H9 (cell line): ENCODE measurements around the gene PQBP1. TPM values are rescaled to one million over a fixed set of nuclear protein-coding genes. Genes with fewer than 3 reads are reported as not detected.
"Not testable (repeated sequence)": the region's sequence is repeated elsewhere in the genome, so short reads cannot be mapped to it uniquely, and the experiment has no call there.

Source experiments
- DNase-seq: peaks from one replicate; pipeline ENCODE4 v3.0.0-alpha.2; 2017
- H2AFZ ChIP-seq: one replicate; pipeline ENCODE4 v1.6.1; 2013; ENCODE audit warnings: mild to moderate bottlenecking, low read length, control low read depth, moderate library complexity
- H2AK5ac ChIP-seq: 2 replicates; pipeline ENCODE4 v1.6.1; 2013; ENCODE audit warnings: low read length, control low read depth, mixed read lengths; ENCODE audit not compliant: insufficient read length
- H2BK120ac ChIP-seq: one replicate; pipeline ENCODE4 v1.6.1; 2013; ENCODE audit warnings: low read depth, mild to moderate bottlenecking, low read length, control low read depth, inconsistent platforms; ENCODE audit not compliant: poor library complexity, severe bottlenecking
- H2BK12ac ChIP-seq: 2 replicates; pipeline ENCODE4 v1.6.1; 2013; ENCODE audit warnings: low read length, control low read depth, mixed read lengths, low read depth; ENCODE audit not compliant: insufficient read length
- H2BK15ac ChIP-seq: 2 replicates; pipeline ENCODE4 v1.6.1; 2013; ENCODE audit warnings: low read depth, low read length, control low read depth
- H2BK20ac ChIP-seq: one replicate; pipeline ENCODE4 v1.6.1; 2013; ENCODE audit warnings: low read depth, mild to moderate bottlenecking, low read length, control low read depth, inconsistent platforms; ENCODE audit not compliant: poor library complexity, severe bottlenecking
- H2BK5ac ChIP-seq: 2 replicates; pipeline ENCODE4 v1.6.1; 2013; ENCODE audit warnings: low read length, control low read depth, mixed read lengths; ENCODE audit not compliant: insufficient read length
- H3K14ac ChIP-seq: 2 replicates; pipeline ENCODE4 v1.6.1; 2013; ENCODE audit warnings: low read length, control low read depth; ENCODE audit not compliant: insufficient read depth
- H3K18ac ChIP-seq: 2 replicates; pipeline ENCODE4 v1.6.1; 2013; ENCODE audit warnings: low read depth, mild to moderate bottlenecking, mixed read lengths, low read length, control low read depth; ENCODE audit not compliant: insufficient read length
- H3K23ac ChIP-seq: 2 replicates; pipeline ENCODE4 v1.6.1; 2013; ENCODE audit warnings: low read length, control low read depth, mixed read lengths, low read depth; ENCODE audit not compliant: insufficient read length
- H3K23me2 ChIP-seq: 2 replicates; pipeline ENCODE4 v1.6.1; 2013; ENCODE audit warnings: low read depth, mild to moderate bottlenecking, mixed read lengths, low read length, control low read depth; ENCODE audit not compliant: insufficient read length, poor library complexity, severe bottlenecking
- H3K27ac ChIP-seq: 2 replicates; pipeline ENCODE4 v1.5.1; 2013; ENCODE audit warnings: low read length, control low read depth, mixed read lengths, low read depth; ENCODE audit not compliant: insufficient read length
- H3K27me3 ChIP-seq: 2 replicates; pipeline ENCODE4 v1.6.1; 2013; ENCODE audit warnings: low read length, control low read depth, inconsistent platforms; ENCODE audit not compliant: insufficient read depth
- H3K4ac ChIP-seq: 2 replicates; pipeline ENCODE4 v1.6.1; 2013; ENCODE audit warnings: low read depth, mild to moderate bottlenecking, control low read depth, inconsistent platforms, low read length, moderate library complexity
- H3K4me1 ChIP-seq: 2 replicates; pipeline ENCODE4 v1.6.1; 2013; ENCODE audit warnings: low read length, control low read depth, inconsistent platforms; ENCODE audit not compliant: insufficient read depth
- H3K4me2 ChIP-seq: 2 replicates; pipeline ENCODE4 v1.6.1; 2013; ENCODE audit warnings: low read length, control low read depth, mixed read lengths; ENCODE audit not compliant: insufficient read length, insufficient read depth
- H3K56ac ChIP-seq: 2 replicates; pipeline ENCODE4 v1.6.1; 2013; ENCODE audit warnings: low read depth, mild to moderate bottlenecking, mixed read lengths, low read length, control low read depth; ENCODE audit not compliant: insufficient read length
- H3K79me1 ChIP-seq: 2 replicates; pipeline ENCODE4 v1.6.1; 2013; ENCODE audit warnings: low read depth, mild to moderate bottlenecking, moderate library complexity, low read length, control low read depth, inconsistent platforms; ENCODE audit not compliant: insufficient read depth, poor library complexity, severe bottlenecking
- H3K79me2 ChIP-seq: 2 replicates; pipeline ENCODE4 v1.6.1; 2013; ENCODE audit warnings: low read length, control low read depth, inconsistent platforms; ENCODE audit not compliant: insufficient read depth
- H3K9ac ChIP-seq: 2 replicates; pipeline ENCODE4 v1.6.1; 2013; ENCODE audit warnings: low read length, control low read depth, mixed read lengths; ENCODE audit not compliant: insufficient read length; ENCODE audit errors: extremely low read depth
- H3K9me3 ChIP-seq: one replicate; pipeline ENCODE4 v1.6.1; 2013; ENCODE audit warnings: low read depth, low read length, inconsistent platforms; ENCODE audit not compliant: control insufficient read depth
- H3T11ph ChIP-seq: one replicate; pipeline ENCODE4 v1.6.1; 2013; ENCODE audit warnings: mild to moderate bottlenecking, low read length, control low read depth, inconsistent platforms
- H4K20me1 ChIP-seq: one replicate; pipeline ENCODE4 v1.6.1; 2013; ENCODE audit not compliant: control insufficient read depth, insufficient read length, insufficient read depth
- H4K5ac ChIP-seq: 2 replicates; pipeline ENCODE4 v1.6.1; 2013; ENCODE audit warnings: low read depth, mild to moderate bottlenecking, mixed read lengths, low read length, control low read depth; ENCODE audit not compliant: insufficient read length
- H4K8ac ChIP-seq: replicated peaks from 2 replicates; pipeline ENCODE4 v1.6.1; 2013; ENCODE audit warnings: low read length, control low read depth, mixed read lengths, low read depth; ENCODE audit not compliant: insufficient read length
- H4K91ac ChIP-seq: 2 replicates; pipeline ENCODE4 v1.6.1; 2013; ENCODE audit warnings: low read depth, mild to moderate bottlenecking, moderate library complexity, mixed read lengths, low read length, control low read depth; ENCODE audit not compliant: insufficient read length
- H3K27ac Mint-ChIP-seq, 3 experiments: 2 replicates in 2 of 3; 3 replicates in 1 of 3; pipeline ENCODE4 v1.8.0; 2020 to 2021; ENCODE audit warnings: mixed read lengths in 3 of 3, mild to moderate bottlenecking in 1 of 3, moderate library complexity in 1 of 3
- H3K27me3 Mint-ChIP-seq: 2 replicates; pipeline ENCODE4 v1.8.0; 2021; ENCODE audit warnings: low read depth, mild to moderate bottlenecking, moderate library complexity, mixed read lengths
- H3K36me3 Mint-ChIP-seq, 3 experiments: 2 replicates in 2 of 3; 3 replicates in 1 of 3; pipeline ENCODE4 v1.8.0; 2020 to 2021; ENCODE audit warnings: low read depth in 3 of 3, mixed read lengths in 3 of 3; ENCODE audit not compliant: insufficient read depth in 1 of 3
- H3K4me1 Mint-ChIP-seq, 2 experiments: 2 replicates each; pipeline ENCODE4 v1.8.0; 2020; ENCODE audit warnings: mixed read lengths in 2 of 2
- H3K4me3 Mint-ChIP-seq, 2 experiments: 2 replicates in 1 of 2; 3 replicates in 1 of 2; pipeline ENCODE4 v1.8.0; 2020 to 2021; ENCODE audit warnings: mild to moderate bottlenecking in 2 of 2, mixed read lengths in 2 of 2, moderate library complexity in 1 of 2
- H3K9me3 Mint-ChIP-seq, 2 experiments: 2 replicates in 1 of 2; 3 replicates in 1 of 2; pipeline ENCODE4 v1.8.0; 2020; ENCODE audit warnings: mild to moderate bottlenecking in 2 of 2, mixed read lengths in 2 of 2, moderate library complexity in 1 of 2
- WGBS: extraction: QIAGEN DNeasy Blood & Tissue Kit; methylation state at CpG from one replicate; pipeline ENCODE4 v1.1.7; 2013; ENCODE audit warnings: missing lambda C conversion rate, low lambda C conversion rate, mixed read lengths; ENCODE audit not compliant: insufficient read length; ENCODE audit errors: extremely low coverage; 5-methylcytosine and 5-hydroxymethylcytosine counted together
- total RNA-seq: library from RNA; stranded (reverse); gene quantifications from 2 replicates; pipeline ENCODE4 v1.2.1, GENCODE V29; 2021
- TF ChIP-seq, protein P1 (sequence below): fragments of 200-600 bp; sonication (generic); conservative IDR thresholded peaks from 3 replicates; pipeline ENCODE4 v1.8.0; 2021; ENCODE audit warnings: antibody characterized with exemption, mild to moderate bottlenecking

PQBP1 gene
- total RNA-seq, 1 experiment from 2014 or later = 87.9 TPM

DNA sequence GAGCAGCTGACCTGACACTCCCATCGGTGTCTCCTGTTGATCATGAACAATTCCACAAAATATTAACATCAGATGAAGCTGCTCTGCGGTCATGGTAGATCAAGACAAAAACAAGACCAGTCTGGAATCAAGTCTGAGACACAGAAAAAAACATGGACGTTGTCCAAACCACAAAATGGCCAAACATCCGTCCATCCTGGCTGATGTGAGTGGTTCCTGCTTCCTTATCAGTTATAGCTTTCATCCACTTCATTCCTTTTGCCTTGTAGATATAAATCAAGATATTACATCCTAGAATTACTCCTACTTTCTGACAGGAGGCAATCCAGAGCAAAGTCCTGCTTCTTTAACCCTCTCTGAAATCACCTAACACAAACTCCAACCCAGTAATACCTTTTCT lies 33.5 kb upstream of the PQBP1 start:
- TF ChIP-seq, protein P1, sequence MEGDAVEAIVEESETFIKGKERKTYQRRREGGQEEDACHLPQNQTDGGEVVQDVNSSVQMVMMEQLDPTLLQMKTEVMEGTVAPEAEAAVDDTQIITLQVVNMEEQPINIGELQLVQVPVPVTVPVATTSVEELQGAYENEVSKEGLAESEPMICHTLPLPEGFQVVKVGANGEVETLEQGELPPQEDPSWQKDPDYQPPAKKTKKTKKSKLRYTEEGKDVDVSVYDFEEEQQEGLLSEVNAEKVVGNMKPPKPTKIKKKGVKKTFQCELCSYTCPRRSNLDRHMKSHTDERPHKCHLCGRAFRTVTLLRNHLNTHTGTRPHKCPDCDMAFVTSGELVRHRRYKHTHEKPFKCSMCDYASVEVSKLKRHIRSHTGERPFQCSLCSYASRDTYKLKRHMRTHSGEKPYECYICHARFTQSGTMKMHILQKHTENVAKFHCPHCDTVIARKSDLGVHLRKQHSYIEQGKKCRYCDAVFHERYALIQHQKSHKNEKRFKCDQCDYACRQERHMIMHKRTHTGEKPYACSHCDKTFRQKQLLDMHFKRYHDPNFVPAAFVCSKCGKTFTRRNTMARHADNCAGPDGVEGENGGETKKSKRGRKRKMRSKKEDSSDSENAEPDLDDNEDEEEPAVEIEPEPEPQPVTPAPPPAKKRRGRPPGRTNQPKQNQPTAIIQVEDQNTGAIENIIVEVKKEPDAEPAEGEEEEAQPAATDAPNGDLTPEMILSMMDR = no peak
- Histone ChIP-seq H2BK12ac (no peak overlapping the region), H3K27me3 (no peaks in the 10 kb centered on the region), H4K5ac (no peak overlapping the region), H3K18ac (no peak overlapping the region), H2AK5ac (no peak overlapping the region), H2BK20ac (no peak overlapping the region), H3K23ac (no peak overlapping the region), H3K4ac (no peak overlapping the region), H3K23me2 (no peaks in the 10 kb centered on the region), H3K27ac (no peak overlapping the region), H3K14ac (no peak overlapping the region), H3K4me2 (no peak overlapping the region), H4K20me1 (no peaks in the 10 kb centered on the region), H3K79me1 (no peaks in the 10 kb centered on the region), H3T11ph (no peak overlapping the region), H4K8ac (no peak overlapping the region), H2BK120ac (no peak overlapping the region), H3K79me2 (no peaks in the 10 kb centered on the region), H3K56ac (no peak overlapping the region), H2AFZ (no peak overlapping the region), H3K4me1 (no peaks in the 10 kb centered on the region), H2BK15ac (no peak overlapping the region), H4K91ac (no peak overlapping the region), H3K9ac (no peak overlapping the region), H3K9me3 (peaks cover 4% of the 10 kb centered on the region), H2BK5ac (no peak overlapping the region)
- Mint-ChIP-seq H3K27me3 (peaks cover 10% of the 10 kb centered on the region), H3K36me3 (no peaks in the 10 kb centered on the region; a peak in 2 of 7 replicates), H3K9me3 (peaks cover 64 to 79% of the 10 kb centered on the region in 2 experiments), H3K4me1 (peaks cover 0 to 7% of the 10 kb centered on the region in 2 experiments; a peak in 1 of 4 replicates), H3K4me3 (no peak overlapping the region), H3K27ac (no peak overlapping the region)
- WGBS = no CpG with 5 or more reads among the region's 4 CpGs
- DNase-seq = no peak

DNA sequence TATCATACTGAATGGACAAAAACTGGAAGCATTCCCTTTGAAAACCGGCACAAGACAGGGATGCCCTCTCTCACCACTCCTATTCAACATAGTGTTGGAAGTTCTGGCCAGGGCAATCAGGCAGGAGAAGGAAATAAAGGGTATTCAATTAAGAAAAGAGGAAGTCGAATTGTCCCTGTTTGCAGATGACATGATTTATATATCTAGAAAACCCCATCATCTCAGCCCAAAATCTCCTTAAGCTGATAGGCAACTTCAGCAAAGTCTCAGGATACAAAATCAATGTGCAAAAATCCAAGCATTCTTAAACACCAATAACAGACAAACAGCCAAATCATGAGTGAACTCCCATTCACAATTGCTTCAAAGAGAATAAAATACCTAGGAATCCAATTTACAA lies 25.7 kb upstream of the PQBP1 start:
- H3K27me3 ChIP-seq, H3K4me3 Mint-ChIP-seq, H2AFZ ChIP-seq, H4K5ac ChIP-seq, H3K79me2 ChIP-seq, H2AK5ac ChIP-seq, H2BK20ac ChIP-seq, H2BK12ac ChIP-seq, H2BK5ac ChIP-seq, H3K9ac ChIP-seq, H3K9me3 ChIP-seq, H3K18ac ChIP-seq, H3K23me2 ChIP-seq, H3K4me2 ChIP-seq, H3K4ac ChIP-seq, H2BK120ac ChIP-seq, H3K27me3 Mint-ChIP-seq, H3K79me1 ChIP-seq, H3K4me1 ChIP-seq, H3K4me1 Mint-ChIP-seq, H4K20me1 ChIP-seq, H3K27ac ChIP-seq, H4K8ac ChIP-seq, H4K91ac ChIP-seq, H3K23ac ChIP-seq, DNase-seq, H3T11ph ChIP-seq, H2BK15ac ChIP-seq, H3K56ac ChIP-seq, H3K27ac Mint-ChIP-seq, H3K14ac ChIP-seq, H3K36me3 Mint-ChIP-seq: not testable (repeated sequence)
- WGBS = no CpG with 5 or more reads among the region's 2 CpGs
- peaks cover 48 to 50% of the 10 kb centered on the region in 2 experiments for H3K9me3 Mint-ChIP-seq
